GM21367 (cell line): ENCODE measurements around the gene GRK1.

Source experiments
- ATAC-seq: cut with Tn5 transposase; IDR thresholded peaks from one replicate; pipeline ENCODE4 v1.9.1; 2021; ENCODE audit not compliant: unreplicated experiment

The GRK1 gene

GRCh38 chr13:113771709-113772331 is 104.8 kb downstream of the GRK1 start:
- ATAC-seq, result no peak

DNA sequence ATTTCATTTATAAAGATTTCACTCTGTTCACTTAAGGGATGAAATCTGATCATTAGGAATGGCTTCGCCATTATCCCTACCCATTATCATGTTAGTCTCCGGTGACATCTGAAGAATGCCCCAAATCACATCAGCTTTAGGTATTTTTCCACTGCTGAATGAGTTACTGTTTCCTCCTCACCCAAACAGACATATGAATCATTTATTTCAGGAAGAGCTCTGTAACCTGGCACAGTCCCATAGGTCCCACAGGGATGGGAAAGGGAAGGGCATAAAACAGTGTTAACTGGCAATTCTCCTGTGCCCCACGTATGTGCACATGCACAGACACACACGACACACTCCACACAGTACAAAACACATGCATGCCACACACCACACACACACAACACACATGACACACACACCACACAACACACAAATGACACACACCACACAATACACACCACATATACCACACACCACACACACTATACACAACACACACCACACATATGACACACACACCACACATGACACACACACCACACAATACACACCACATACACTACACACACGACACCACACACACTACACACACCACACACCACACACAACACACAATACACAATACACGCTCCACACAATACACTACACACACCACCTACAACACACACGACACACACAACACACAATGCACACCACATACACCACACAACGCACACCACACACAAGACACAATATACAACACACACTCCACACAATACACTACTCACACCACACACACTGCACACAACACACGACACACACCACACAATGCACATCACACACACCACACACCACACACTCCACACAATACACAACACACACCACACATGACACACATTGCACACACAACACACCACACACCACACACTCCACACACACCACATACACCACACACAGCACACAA is 107.4 kb downstream of the GRK1 start:
- no peak for ATAC-seq

DNA sequence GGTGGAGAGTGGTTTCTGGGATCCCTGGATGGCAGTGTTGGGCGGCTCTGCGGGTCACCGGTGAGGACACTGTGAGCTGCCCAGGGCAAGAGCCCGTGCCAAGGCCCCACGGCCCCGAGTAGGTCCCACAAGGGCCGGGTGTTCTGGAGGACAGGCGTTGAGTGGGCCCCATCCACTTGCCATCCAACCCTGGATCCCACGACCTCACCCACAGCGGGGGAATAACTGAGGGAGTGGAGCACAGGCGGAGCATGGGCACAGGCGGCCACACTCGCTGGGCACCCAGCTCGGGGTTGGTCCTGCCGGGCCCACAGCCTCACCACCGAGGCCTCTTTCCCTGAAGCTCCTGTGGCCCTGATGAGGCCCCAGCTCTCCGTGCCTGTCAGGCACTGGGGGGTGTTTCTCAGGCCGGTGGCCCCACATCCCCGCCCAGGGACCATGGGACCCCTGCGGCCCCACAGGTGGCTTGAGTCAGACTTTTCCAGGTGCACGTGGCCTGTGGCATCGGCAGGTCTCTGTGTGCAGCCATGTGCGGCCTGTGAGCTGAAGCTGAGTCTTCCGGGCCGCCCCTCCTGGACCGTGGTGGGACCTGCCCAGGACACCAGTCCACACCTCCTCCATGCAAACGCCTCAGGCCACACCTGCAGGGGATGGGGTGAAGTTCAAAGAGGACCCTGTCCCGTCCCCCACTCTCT is 108.6 kb downstream of the GRK1 start:
- ATAC-seq, result no peak

GRCh38 chr13:113776231-113777125 is 109.5 kb downstream of the GRK1 start:
- no peak for ATAC-seq

GRCh38 chr13:113777311-113778260 is 110.6 kb downstream of the GRK1 start:
- no peak for ATAC-seq

- ATAC-seq, result no peak
Measured at GRCh38 chr13:113781571-113781970, 114.6 kb downstream of the GRK1 start.

DNA sequence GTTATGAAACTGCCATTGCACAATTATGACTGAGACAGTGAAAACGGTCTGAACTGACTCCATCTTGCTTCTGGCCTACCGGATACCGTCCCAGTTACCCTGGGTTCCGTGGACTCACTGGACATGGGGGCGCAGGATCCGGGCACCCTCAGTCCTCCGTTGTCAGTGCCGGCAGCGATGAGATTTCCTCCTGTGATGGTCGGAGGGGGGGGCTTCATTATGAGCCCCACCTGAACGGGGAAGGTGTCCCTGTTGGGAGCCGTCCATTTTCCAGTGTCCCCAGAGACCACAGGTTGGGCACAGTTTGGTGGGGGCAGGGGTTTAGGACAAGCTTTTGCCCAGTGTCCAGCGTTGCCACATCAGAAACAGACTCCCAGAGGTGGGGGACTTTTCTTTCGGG is 115.5 kb downstream of the GRK1 start:
- ATAC-seq, result no peak

DNA sequence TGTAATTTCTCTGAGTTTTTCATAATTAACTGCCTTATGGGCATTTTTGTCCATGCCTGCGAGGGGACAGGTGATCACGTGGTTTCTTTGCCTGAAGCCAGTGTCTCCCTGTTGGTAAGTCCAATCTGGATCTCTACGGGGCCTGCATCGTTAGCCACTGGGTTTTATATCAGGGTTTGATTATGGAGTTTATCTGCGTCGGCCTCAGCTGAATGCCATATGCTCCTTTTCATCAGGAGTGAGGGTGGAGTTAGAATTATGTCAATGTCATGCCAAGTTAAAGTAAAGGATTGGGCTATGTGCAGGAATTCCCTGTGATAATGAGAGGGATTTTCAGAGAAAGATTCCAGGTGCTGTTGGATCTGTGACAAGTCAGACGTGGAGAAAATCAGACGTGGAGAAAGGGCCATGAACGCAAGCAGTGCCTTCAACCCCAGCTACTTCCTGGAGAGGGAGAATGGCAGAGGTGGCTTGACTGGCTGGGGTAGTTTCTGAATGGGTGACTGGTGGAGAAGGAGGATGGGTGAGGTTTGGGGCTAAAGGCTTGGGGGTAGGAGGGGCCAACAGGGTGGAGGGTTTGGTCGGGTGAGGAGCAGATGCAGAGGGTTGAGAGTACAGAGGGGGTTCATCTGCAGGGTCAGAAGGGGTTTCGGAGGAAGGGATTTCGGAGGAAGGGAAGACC is 116.3 kb downstream of the GRK1 start:
- ATAC-seq, result no peak

- no peak for ATAC-seq
Measured at GRCh38 chr13:113783966-113784644, 117.1 kb downstream of the GRK1 start.

DNA sequence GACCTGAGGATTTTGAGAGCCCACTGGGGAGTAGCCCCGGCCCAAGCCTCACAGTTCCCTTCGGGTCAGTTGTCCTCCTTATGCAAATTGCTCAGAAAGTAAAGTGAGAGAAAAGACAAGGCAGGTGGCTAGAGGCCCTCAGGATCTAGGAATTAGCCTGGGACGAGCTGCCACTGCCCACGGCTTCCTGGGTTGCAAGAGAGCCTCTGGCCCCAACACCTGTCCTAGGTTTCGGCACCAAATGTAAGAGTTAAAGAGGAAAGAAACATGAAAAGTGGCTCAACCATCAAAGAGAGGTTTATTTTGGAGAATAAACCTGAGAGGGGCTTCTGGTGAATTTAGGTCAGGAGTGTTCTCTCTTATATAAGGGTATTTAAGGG is 117.6 kb downstream of the GRK1 start:
- no peak for ATAC-seq

- ATAC-seq, result no peak
Measured at GRCh38 chr13:113785051-113786010, 118.3 kb downstream of the GRK1 start.

DNA sequence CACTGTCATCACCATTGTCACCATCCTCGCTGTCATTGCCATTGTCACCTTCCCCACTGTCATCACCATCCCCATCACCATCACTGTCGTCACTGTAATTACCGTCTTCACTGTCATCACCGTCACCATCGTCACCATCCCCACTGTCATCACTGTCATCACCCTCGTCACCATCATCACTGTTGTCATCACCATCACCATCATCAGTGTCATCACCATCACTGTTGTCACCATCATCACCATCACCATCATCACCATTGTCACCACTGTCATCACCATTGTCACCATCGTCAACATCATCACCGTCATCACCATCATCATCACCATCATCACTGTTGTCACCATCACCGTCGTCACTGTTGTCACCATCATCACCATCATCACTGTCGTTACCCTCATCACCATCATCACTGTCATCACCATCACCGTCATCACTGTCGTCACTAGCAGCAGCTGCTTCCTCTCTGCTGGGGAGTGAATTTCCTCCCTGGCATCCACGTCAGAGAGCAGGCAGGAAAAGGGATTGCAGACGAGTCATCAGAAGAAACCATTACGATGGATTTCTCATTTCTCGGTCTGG is 119.3 kb downstream of the GRK1 start:
- no peak for ATAC-seq
